T-cell (primary cell): ENCODE results near the gene HS2ST1. TPM values are rescaled to one million over a fixed set of nuclear protein-coding genes. Genes with fewer than 3 reads are reported as not detected.

ENCODE experiments used
- ATAC-seq, 4 experiments: fragments of 200-7000 bp in 3 of 4; fragments of 150-1000 bp in 1 of 4; cut with Tn5 transposase; replicated peaks in 1 of 4; 1 replicate in 3 of 4; 2 replicates in 1 of 4; pipeline ENCODE4 v1.10.0; 2021; ENCODE audit warnings: moderate library complexity in 3 of 4, mild to moderate bottlenecking in 2 of 4, moderate number of reproducible peaks in 1 of 4
- CTCF ChIA-PET, 2 donors: fragments of 300-600 bp; sonication (Branson Sonifier 250); formaldehyde crosslinking; loops; one replicate each; lab custom pipeline; 2022; ENCODE audit warnings: antibody characterized with exemption in 2 of 2; lab: Charles Lee
- POLR2A ChIA-PET, 2 donors: fragments of 300-600 bp; sonication (Branson Sonifier 250); formaldehyde crosslinking; loops; one replicate each; lab custom pipeline; 2022; ENCODE audit warnings: antibody characterized with exemption in 2 of 2; lab: Charles Lee
- DNase-seq, 35 experiments: peaks; one replicate each; pipeline versions ENCODE4 v3.0.0 to v3.0.0-alpha.2; 2013 to 2023
- H3K27ac ChIP-seq: one replicate; pipeline ENCODE4 v1.5.1; 2013; ENCODE audit warnings: low read length
- H3K27me3 ChIP-seq, 2 experiments: replicated peaks in 1 of 2; 1 replicate in 1 of 2; 2 replicates in 1 of 2; pipeline versions ENCODE4 v1.6.1 to v1.7.0; 2013; ENCODE audit warnings: low read length in 1 of 2, mixed read lengths in 1 of 2; ENCODE audit not compliant: control insufficient read depth in 2 of 2, insufficient read depth in 2 of 2; ENCODE audit errors: extremely low read depth in 1 of 2
- H3K36me3 ChIP-seq, 2 donors: 1 replicate in 1 of 2; 2 replicates in 1 of 2; pipeline versions ENCODE4 v1.6.1 to v1.7.0; 2013; ENCODE audit warnings: low read length in 1 of 2; ENCODE audit not compliant: control insufficient read depth in 2 of 2, insufficient read depth in 1 of 2; ENCODE audit errors: extremely low read depth in 1 of 2
- H3K4me1 ChIP-seq, 2 experiments: 1 replicate in 1 of 2; 2 replicates in 1 of 2; pipeline versions ENCODE4 v1.6.1 to v1.7.0; 2013; ENCODE audit warnings: low read length in 2 of 2, mixed read lengths in 1 of 2; ENCODE audit not compliant: insufficient read depth in 2 of 2, control insufficient read depth in 1 of 2; ENCODE audit errors: extremely low read depth in 1 of 2
- H3K4me3 ChIP-seq, 2 donors: 1 replicate in 1 of 2; 2 replicates in 1 of 2; pipeline versions ENCODE4 v1.5.1 to v1.7.0; 2013; ENCODE audit warnings: mild to moderate bottlenecking in 2 of 2, low read length in 1 of 2, moderate library complexity in 1 of 2; ENCODE audit not compliant: control insufficient read depth in 1 of 2; ENCODE audit errors: extremely low read depth in 1 of 2
- H3K9me3 ChIP-seq: 2 replicates; pipeline ENCODE4 v1.7.0; 2013
- H3K27ac Mint-ChIP-seq, 2 donors: one replicate each; pipeline ENCODE4 v1.8.0; 2020 to 2021; ENCODE audit warnings: mild to moderate bottlenecking in 2 of 2, mixed read lengths in 2 of 2
- H3K27me3 Mint-ChIP-seq, 2 donors: one replicate each; pipeline ENCODE4 v1.8.0; 2021 to 2022; ENCODE audit warnings: mixed read lengths in 2 of 2
- H3K36me3 Mint-ChIP-seq: one replicate; pipeline ENCODE4 v1.8.0; 2021; ENCODE audit warnings: mixed read lengths
- H3K4me1 Mint-ChIP-seq, 3 donors: one replicate each; pipeline ENCODE4 v1.8.0; 2020 to 2022; ENCODE audit warnings: mixed read lengths in 3 of 3, mild to moderate bottlenecking in 1 of 3
- H3K4me3 Mint-ChIP-seq, 3 donors: one replicate each; pipeline ENCODE4 v1.8.0; 2020 to 2022; ENCODE audit warnings: mild to moderate bottlenecking in 3 of 3, mixed read lengths in 3 of 3, moderate library complexity in 3 of 3
- H3K9me3 Mint-ChIP-seq, 3 donors: one replicate each; pipeline ENCODE4 v1.8.0; 2020 to 2022; ENCODE audit warnings: mixed read lengths in 3 of 3
- WGBS: methylation state at CpG from one replicate; pipeline ENCODE4 v1.1.5; 2013; ENCODE audit warnings: missing lambda C conversion rate; ENCODE audit not compliant: insufficient coverage; 5-methylcytosine and 5-hydroxymethylcytosine counted together
- total RNA-seq, 35 experiments: library from RNA in 6 of 35; stranded (reverse) in 6 of 35; fragments of 120-200 nt in 1 of 35; gene quantifications; one replicate each; pipeline versions ENCODE4 v1.2.1 to v1.2.4 and lab custom pipeline; 2013 to 2026

Gene HS2ST1
- total RNA-seq, 5 donors from 2014 or later (not counting 1 experiment from before 2014, with no cell fraction given): 10.5 to 14.0 (median 11.0) TPM

GRCh38 chr1:87089070-87089736 lies 174.8 kb downstream of the HS2ST1 start:
- H3K27me3 ChIP-seq: no peaks in the 10 kb centered on the region
- no peak overlapping the region for H3K27ac Mint-ChIP-seq
- DNase-seq (no peak), ATAC-seq (no peak)
- H3K9me3 Mint-ChIP-seq: no peaks in the 10 kb centered on the region
- no peaks in the 10 kb centered on the region for H3K4me1 ChIP-seq
- WGBS: 30% methylated on average over 2 of the region's 5 CpGs
- ChIA-PET CTCF (interaction anchor here in 1 of 2 donors (1.0 kb wide), 1 partner anchor 256 kb away, joined by 3 read pairs; no protein-coding TSS in a partner anchor), POLR2A (no interaction called here)
- peaks cover 20% of the 10 kb centered on the region for H3K36me3 Mint-ChIP-seq
- H3K9me3 ChIP-seq: no peaks in the 10 kb centered on the region
- H3K4me3 ChIP-seq: no peak overlapping the region
- H3K27me3 Mint-ChIP-seq: no peaks in the 10 kb centered on the region
- no peak overlapping the region for H3K4me3 Mint-ChIP-seq
- peaks cover 0 to 2% (median 0%) of the 10 kb centered on the region in 3 donors for H3K4me1 Mint-ChIP-seq
- no peak overlapping the region for H3K27ac ChIP-seq
- peaks cover 0 to 2% of the 10 kb centered on the region in 2 donors for H3K36me3 ChIP-seq

- Histone ChIP-seq H3K27me3 (no peaks in the 10 kb centered on the region), H3K4me3 (no peak overlapping the region), H3K4me1 (no peaks in the 10 kb centered on the region), H3K36me3 (peaks cover 0 to 2% of the 10 kb centered on the region in 2 donors), H3K27ac (no peak overlapping the region), H3K9me3 (no peaks in the 10 kb centered on the region)
- no peak for DNase-seq
- Mint-ChIP-seq H3K9me3 (no peaks in the 10 kb centered on the region), H3K27me3 (no peaks in the 10 kb centered on the region), H3K27ac (no peak overlapping the region), H3K36me3 (peaks cover 20% of the 10 kb centered on the region), H3K4me1 (peaks cover 0 to 2% (median 0%) of the 10 kb centered on the region in 3 donors), H3K4me3 (no peak overlapping the region)
- WGBS: no CpG with 5 or more reads among the region's 2 CpGs
- POLR2A ChIA-PET: no interaction called here
- CTCF ChIA-PET: interaction anchor here in 1 of 2 donors (0.5 kb wide), 1 partner anchor 15 kb away, joined by 6 read pairs; no protein-coding TSS in a partner anchor
- ATAC-seq: no peak
Measured at GRCh38 chr1:87089823-87090222, 175.4 kb downstream of the HS2ST1 start.

DNA sequence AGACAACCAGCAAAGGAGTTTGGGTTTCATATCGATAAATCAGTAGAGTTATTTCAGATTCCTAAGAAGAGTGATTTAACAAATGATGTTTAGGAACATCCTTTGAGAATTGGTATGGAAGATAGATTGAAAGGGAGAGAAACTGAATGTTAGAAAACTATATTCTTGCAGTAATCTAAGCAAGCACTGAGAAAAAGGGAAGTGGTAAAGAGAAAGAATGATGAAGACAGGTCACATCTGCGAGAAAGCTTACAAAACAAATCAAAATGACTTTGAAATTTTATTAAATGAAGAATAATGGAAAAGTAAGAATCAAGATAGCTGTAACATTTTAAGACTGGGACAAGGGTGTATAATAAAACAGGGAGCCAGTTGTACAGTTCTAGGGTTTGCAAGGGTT lies 177.0 kb downstream of the HS2ST1 start:
- H3K4me3 ChIP-seq: no peak overlapping the region
- H3K36me3 ChIP-seq: peaks cover 0 to 2% of the 10 kb centered on the region in 2 donors
- H3K27ac Mint-ChIP-seq: no peak overlapping the region
- DNase-seq (no peak), ATAC-seq (no peak)
- no peaks in the 10 kb centered on the region for H3K4me1 ChIP-seq
- H3K27me3 ChIP-seq: no peaks in the 10 kb centered on the region
- 100% methylated on average over 1 of the region's 2 CpGs for WGBS
- no peaks in the 10 kb centered on the region for H3K9me3 Mint-ChIP-seq
- H3K36me3 Mint-ChIP-seq: peaks cover 22% of the 10 kb centered on the region
- CTCF ChIA-PET: interaction anchor here in 1 of 2 donors (0.5 kb wide), 1 partner anchor 211 kb away, joined by 4 read pairs; no protein-coding TSS in a partner anchor
- POLR2A ChIA-PET: no interaction called here
- no peaks in the 10 kb centered on the region for H3K27me3 Mint-ChIP-seq
- no peak overlapping the region for H3K27ac ChIP-seq
- no peaks in the 10 kb centered on the region for H3K9me3 ChIP-seq
- H3K4me3 Mint-ChIP-seq: no peak overlapping the region
- peaks cover 0 to 2% (median 0%) of the 10 kb centered on the region in 3 donors for H3K4me1 Mint-ChIP-seq

DNA sequence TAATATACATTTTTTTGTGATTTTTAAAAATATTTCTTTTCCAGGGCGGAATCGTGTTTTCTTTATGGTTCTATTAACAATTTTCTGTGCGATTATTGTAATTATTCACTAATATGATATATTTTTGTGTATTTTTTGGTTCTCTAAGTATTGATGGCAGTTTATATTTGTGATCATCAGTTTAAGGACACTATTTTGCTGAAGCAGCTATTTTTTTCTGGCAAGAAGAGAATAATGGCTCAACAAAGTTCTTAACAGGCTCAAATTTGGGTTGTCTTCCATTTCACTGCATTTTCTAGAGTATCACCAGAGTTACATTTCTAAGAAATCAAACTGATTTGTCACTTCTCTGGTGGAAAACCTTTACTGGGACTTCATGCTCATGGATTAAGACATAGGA lies 178.4 kb downstream of the HS2ST1 start:
- H3K27me3 ChIP-seq: no peaks in the 10 kb centered on the region
- H3K27ac ChIP-seq: no peak overlapping the region
- no peaks in the 10 kb centered on the region for H3K4me1 ChIP-seq
- H3K4me3 ChIP-seq: no peak overlapping the region
- POLR2A ChIA-PET: no interaction called here
- H3K27ac Mint-ChIP-seq: no peak overlapping the region
- no CpG with 5 or more reads among the region's 3 CpGs for WGBS
- no peaks in the 10 kb centered on the region for H3K27me3 Mint-ChIP-seq
- H3K9me3 ChIP-seq: no peaks in the 10 kb centered on the region
- CTCF ChIA-PET: interaction anchor here in 1 of 2 donors (0.5 to 2.7 kb wide), 2 partner anchors 9 to 330 kb away, joined by 4 to 13 read pairs; no protein-coding TSS in a partner anchor
- no peak for DNase-seq
- no peak overlapping the region for H3K4me3 Mint-ChIP-seq
- peaks cover 27% of the 10 kb centered on the region for H3K36me3 Mint-ChIP-seq
- H3K9me3 Mint-ChIP-seq: no peaks in the 10 kb centered on the region
- no peak for ATAC-seq
- peaks cover 0 to 2% (median 0%) of the 10 kb centered on the region in 3 donors for H3K4me1 Mint-ChIP-seq
- H3K36me3 ChIP-seq: no peaks in the 10 kb centered on the region

DNA sequence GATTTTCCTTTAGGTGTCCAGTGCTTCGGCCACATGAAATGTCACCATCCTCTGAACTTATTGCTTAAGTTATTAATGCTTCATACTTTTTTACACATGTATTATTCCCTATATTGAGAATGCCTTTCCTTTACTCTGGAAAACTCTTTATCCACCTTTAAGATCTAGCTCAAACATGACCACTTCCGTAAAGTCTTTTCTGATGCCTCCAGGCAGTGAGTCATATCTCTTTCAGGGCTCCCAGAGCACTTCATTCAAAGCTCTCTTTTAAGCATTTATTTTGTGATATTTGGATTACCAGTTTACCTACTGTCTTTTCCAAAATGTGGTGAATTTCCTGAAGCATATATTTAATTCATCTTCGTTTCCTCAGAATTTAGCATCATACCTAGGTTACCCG lies 178.9 kb downstream of the HS2ST1 start:
- no CpG with 5 or more reads among the region's 4 CpGs for WGBS
- no peak overlapping the region for H3K4me3 Mint-ChIP-seq
- POLR2A ChIA-PET: no interaction called here
- DNase-seq: no peak
- peaks cover 0 to 2% (median 0%) of the 10 kb centered on the region in 3 donors for H3K4me1 Mint-ChIP-seq
- Histone ChIP-seq H3K27me3 (no peaks in the 10 kb centered on the region), H3K9me3 (no peaks in the 10 kb centered on the region), H3K4me1 (no peaks in the 10 kb centered on the region), H3K36me3 (no peaks in the 10 kb centered on the region), H3K4me3 (no peak overlapping the region), H3K27ac (no peak overlapping the region)
- no peak overlapping the region for H3K27ac Mint-ChIP-seq
- H3K36me3 Mint-ChIP-seq: peaks cover 26% of the 10 kb centered on the region
- no peaks in the 10 kb centered on the region for H3K9me3 Mint-ChIP-seq
- CTCF ChIA-PET: interaction anchor here in 1 of 2 donors (2.7 kb wide), 1 partner anchor 9 kb away, joined by 13 read pairs; no protein-coding TSS in a partner anchor
- no peak for ATAC-seq
- no peaks in the 10 kb centered on the region for H3K27me3 Mint-ChIP-seq

DNA sequence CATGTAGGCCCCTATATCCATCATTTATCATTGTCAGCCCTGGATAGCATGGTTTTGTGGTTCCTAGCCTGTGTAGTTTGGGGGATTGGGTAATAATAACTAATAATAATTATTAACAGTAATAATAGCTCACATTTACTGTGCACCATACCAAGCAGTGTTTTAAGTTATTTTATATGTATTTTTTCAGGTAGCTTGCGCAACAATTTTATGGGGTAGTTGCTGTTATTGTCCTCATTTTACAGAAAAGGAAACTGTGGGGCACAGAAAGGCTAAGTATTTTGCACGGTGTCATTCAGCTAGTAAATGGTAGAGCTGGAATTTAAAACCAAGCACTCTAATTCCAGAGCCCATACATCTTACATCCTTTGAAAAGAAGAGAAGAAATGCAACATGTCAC lies 179.8 kb downstream of the HS2ST1 start:
- no peak for DNase-seq
- Histone ChIP-seq H3K27me3 (no peaks in the 10 kb centered on the region), H3K27ac (no peak overlapping the region), H3K36me3 (no peaks in the 10 kb centered on the region), H3K9me3 (no peaks in the 10 kb centered on the region), H3K4me3 (no peak overlapping the region), H3K4me1 (no peaks in the 10 kb centered on the region)
- Mint-ChIP-seq H3K27ac (no peak overlapping the region), H3K4me1 (peaks cover 0 to under 1% (median 0%) of the 10 kb centered on the region in 3 donors), H3K4me3 (no peak overlapping the region), H3K27me3 (no peaks in the 10 kb centered on the region), H3K9me3 (no peaks in the 10 kb centered on the region), H3K36me3 (peaks cover 24% of the 10 kb centered on the region)
- ChIA-PET POLR2A (no interaction called here), CTCF (interaction anchor here in 1 of 2 donors (0.6 to 2.7 kb wide), 2 partner anchors 10 to 357 kb away, joined by 4 to 13 read pairs; no protein-coding TSS in a partner anchor)
- no peak for ATAC-seq
- WGBS: no CpG with 5 or more reads among the region's 2 CpGs
